GM21360 (cell line): ENCODE results near the gene PHKB.
"Not testable (repeated sequence)": the region's sequence is repeated elsewhere in the genome, so short reads cannot be mapped to it uniquely, and the experiment has no call there.

Experiments
- ATAC-seq: cut with Tn5 transposase; IDR thresholded peaks from one replicate; pipeline ENCODE4 v1.9.1; 2021; ENCODE audit warnings: mild to moderate bottlenecking, moderate library complexity; ENCODE audit not compliant: unreplicated experiment

The PHKB gene

GRCh38 chr16:47460711-47461597 is at the start of gene PHKB, which contains the start of gene ITFG1:
PHKB (plus strand) TSS chr16:47461331; CDS start chr16:47461351, 20 bp downstream.
ITFG1 (minus strand) TSS chr16:47461063; CDS start chr16:47461045, 18 bp downstream.
- peak; percentile 71 for ATAC-seq

GRCh38 chr16:47413041-47413440 is 48.1 kb upstream of the PHKB start:
- ATAC-seq = no peak

- no peak for ATAC-seq
These were observed 44.3 kb upstream of the PHKB start for GRCh38 chr16:47416869-47417268.

GRCh38 chr16:47424846-47425245 is 36.3 kb upstream of the PHKB start:
- ATAC-seq = no peak

GRCh38 chr16:47426806-47427205 is 34.3 kb upstream of the PHKB start:
- ATAC-seq = no peak

GRCh38 chr16:47431960-47432359 is 29.2 kb upstream of the PHKB start:
- ATAC-seq = no peak

GRCh38 chr16:47434274-47434673 is 26.9 kb upstream of the PHKB start:
- ATAC-seq = not testable (repeated sequence)

- not testable (repeated sequence) for ATAC-seq
These were observed 21.1 kb upstream of the PHKB start for GRCh38 chr16:47440066-47440465.

DNA sequence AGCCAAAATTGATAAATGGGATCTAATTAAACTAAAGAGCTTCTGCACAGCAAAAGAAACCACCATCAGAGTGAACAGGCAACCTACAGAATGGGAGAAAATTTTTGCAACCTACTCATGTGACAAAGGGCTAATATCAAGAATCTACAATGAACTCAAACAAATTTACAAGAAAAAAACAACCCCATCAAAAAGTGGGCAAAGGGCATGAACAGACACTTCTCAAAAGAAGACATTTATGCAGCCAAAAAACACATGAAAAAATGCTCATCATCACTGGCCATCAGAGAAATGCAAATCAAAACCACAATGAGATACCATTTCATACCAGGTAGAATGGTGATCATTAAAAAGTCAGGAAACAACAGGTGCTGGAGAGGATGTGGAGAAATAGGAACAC is 18.2 kb upstream of the PHKB start:
- not testable (repeated sequence) for ATAC-seq

DNA sequence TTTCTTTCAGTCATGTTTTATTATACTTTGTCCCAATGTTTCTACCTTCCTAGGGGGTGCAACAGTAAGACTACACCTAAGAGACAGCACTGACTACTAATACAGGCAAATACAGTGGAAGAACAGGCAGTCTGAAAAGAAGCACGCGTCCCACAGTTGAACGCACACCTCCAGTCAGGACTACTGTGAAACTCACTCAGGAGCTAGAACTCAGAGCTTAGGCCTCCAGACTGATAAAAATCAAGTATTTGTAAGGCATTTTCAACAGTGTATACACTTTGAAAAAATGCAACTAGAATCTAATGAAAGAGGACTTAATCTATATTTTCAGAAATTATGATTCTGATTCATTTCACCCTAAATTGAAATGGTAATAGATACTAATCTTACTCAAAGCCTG is 14.7 kb upstream of the PHKB start:
- ATAC-seq = no peak

DNA sequence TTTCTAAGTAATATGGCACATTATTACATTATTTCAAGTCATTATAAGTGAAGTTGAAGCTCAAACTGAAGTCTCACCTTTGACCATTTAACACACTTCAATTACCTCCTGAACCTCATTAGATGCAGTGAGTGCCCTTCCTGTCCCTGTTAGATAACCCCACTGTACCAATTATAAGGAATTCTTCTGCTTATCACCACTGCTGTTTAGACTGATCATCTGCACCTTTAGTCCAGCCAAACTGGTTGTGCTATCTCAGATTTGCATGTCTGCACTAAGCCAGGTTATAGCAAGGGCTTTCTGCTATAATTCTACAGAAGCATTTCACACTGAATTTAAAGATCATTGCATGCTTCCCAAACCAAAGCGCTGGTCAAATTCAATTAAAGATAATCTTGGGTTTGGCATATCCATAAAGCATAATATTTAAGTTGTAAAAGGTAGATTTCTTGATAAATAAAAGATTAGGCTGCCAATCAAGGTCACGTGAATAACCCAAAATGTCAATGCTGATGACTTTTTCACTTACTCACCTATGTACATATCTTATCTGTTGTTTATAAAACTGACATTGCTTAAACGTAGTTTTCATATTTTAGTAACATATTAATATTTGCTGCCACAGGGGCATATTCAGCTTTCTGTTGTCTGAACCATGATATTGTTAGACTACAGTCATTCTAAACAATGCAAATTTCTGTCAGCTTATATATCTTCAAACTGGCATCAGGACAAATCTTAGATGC is 12.1 kb upstream of the PHKB start:
- ATAC-seq = no peak

DNA sequence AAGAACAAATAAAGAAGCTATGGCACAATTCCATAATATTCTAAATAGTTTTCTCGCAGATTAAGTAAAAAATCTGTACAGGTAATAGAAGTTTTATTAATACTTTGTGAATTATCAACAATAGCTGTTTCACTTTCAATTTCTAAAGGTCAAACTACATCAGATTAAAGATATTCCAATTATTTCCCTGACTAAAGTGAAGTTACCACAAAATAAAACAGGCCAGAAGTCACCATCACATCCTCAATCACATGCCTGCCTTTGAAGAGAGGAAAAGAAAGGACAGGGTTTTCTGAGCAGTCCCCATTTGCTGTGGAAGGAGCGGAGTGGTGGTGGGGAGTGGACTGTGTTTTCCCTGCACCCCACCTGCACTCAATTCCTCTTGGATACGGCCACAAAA is 11.3 kb upstream of the PHKB start:
- ATAC-seq = no peak

GRCh38 chr16:47458331-47458730 is 2.8 kb upstream of the PHKB start:
- no peak for ATAC-seq

DNA sequence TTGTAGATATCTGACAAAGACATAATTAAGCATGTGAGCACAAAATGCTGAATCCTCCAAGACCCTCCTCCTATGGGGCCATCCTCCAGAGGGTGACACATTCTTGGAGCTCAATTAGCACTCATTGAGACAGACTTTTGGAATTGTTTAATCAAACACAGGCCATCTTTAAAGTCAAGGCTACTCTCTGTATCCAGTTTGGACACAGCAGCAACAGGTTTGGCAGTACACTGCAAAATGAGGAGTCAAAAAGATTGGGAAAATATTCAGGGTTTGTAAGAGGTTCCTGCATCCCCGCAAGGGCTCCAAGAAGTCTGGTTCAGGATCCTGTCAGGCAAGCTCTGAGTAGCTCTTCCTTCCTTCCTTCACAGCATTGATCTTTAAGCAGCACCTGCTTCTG is 1.5 kb upstream of the PHKB start:
- no peak for ATAC-seq

DNA sequence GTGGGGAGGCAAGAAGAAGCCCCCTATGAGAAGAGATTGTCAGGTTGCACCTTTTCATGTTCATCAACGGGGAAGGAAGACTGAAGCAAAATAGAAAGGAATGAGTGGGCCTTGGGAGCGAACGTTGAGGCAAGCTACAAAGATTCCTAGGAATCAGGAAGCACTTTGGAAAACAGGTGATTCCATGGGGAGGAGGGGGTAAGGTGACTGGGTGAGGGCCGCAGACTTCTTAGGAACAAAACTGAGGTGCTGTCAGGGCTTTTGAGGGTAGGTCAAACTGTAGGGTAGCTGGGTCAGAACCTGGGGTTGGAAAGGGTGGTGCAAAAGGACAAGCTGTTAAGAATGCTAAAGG is 796 bp upstream of the PHKB start:
- no peak for ATAC-seq

DNA sequence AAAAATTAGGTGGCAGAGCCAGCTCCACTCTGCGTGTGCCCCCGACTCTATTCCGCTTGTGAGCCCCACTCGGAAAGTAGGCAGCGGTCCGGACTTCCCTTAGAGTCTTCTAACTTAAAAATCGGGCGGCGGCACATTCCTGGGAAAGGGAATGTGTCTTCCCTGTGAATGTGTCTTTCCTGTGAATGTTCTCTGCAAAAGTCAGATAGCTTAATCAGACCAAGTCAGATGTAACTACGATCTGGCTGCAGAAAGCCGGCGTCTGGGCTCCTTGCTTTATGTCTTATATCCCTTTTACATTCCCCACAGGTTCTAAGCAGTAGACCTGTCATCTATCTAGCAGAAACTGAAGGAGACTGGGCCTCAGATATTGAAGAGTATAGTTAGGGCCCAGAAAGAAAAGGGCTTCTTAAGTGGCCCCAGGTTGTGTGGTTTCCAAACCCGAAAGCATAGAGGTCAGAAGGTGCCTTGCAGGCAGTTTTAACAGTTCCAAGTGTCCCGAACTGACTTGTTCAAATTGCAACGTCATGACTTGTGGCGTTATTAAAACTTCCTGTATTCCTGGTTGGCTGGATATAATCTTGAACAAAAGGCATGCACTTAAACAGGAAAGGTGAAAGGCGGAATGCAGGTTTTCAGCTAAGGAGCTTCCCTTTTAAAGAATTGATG is 601 bp downstream of the PHKB start:
- ATAC-seq = no peak

- no peak for ATAC-seq
These were observed 2.9 kb downstream of the PHKB start for GRCh38 chr16:47463771-47464624.

- no peak for ATAC-seq
These were observed 4.9 kb downstream of the PHKB start for GRCh38 chr16:47465919-47466630.

DNA sequence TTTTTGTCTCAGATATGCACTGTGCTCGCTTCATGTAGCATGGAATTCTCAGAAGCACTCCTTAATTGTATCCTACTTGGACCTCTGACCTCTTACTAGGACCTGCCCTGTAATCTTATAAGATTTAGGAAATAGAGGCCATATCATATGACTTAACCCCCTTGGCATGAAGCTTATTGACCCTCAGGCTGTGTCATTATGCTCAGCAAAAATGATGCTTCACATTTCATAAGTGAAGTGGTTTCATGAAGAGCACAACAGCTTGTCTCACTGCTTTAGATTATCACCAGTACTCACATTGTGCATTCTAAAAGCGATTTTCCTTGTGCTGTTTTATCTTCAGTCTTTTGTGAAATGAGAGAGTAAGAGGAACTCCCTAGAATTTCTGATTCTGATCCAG is 6.4 kb downstream of the PHKB start:
- ATAC-seq = no peak
